ENCODE results near the gene COL9A3.

DNA sequence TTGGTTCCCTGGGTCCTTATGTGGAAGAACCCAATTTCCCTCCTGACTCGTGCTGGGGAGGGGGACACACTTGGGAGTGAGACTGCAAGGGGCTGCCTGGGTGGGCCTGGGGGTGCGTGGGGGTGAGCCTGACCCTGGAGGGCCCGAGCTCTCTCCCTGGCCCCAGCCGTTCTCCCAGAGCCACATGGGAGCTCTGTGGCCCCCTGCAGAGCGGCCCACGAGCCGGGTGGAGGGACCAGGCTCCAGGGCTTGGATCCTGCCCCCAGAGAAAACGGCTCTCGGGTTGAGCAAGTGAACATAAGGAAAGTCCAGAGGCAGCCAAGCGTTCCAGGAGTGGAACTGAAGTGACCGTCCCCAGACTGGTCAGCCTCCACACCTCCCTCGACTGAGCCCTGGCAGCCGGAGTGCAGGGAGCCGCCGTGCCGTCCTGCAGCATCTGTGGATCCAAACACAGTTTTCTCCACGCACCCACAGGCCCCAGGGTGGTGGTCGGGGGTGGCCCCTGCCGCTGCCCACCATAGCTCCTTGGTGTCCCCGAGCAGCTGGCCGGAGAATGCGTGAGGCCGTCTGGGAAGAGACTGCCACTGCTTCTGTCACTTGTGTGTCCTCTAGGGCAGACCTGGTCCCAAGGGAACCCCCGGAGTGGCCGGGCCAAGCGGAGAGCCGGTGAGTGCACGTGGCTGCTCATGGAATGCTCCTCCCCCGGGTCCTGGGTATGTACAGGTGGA, 10.6 kb downstream of the COL9A3 start:
- TF ChIP-seq, protein P1, sequence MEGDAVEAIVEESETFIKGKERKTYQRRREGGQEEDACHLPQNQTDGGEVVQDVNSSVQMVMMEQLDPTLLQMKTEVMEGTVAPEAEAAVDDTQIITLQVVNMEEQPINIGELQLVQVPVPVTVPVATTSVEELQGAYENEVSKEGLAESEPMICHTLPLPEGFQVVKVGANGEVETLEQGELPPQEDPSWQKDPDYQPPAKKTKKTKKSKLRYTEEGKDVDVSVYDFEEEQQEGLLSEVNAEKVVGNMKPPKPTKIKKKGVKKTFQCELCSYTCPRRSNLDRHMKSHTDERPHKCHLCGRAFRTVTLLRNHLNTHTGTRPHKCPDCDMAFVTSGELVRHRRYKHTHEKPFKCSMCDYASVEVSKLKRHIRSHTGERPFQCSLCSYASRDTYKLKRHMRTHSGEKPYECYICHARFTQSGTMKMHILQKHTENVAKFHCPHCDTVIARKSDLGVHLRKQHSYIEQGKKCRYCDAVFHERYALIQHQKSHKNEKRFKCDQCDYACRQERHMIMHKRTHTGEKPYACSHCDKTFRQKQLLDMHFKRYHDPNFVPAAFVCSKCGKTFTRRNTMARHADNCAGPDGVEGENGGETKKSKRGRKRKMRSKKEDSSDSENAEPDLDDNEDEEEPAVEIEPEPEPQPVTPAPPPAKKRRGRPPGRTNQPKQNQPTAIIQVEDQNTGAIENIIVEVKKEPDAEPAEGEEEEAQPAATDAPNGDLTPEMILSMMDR (IDR thresholded peaks at IDR 0.05): no peak
- TF ChIP-seq POLR2A (IDR thresholded peaks at IDR 0.05): no peak
